Endothelial cell of umbilical vein (primary cell): ENCODE measurements around the gene HP1BP3. TPM values are rescaled to one million over a fixed set of nuclear protein-coding genes. Genes with fewer than 3 reads are reported as not detected.

Source experiments
- BruUV-seq: library from RNA; stranded (reverse); fragments of 400-500 nt; replicated peaks from 2 replicates; lab custom pipeline; 2021; lab: Mats Ljungman, UMichigan
- CTCF ChIA-PET: fragments of 300-600, 350-600 bp; sonication (Branson Sonifier 250); formaldehyde crosslinking; loops from one replicate; lab custom pipeline; 2021; ENCODE audit warnings: antibody characterized with exemption, inconsistent platforms; lab: Charles Lee
- POLR2A ChIA-PET: fragments of 300-600, 350-600 bp; sonication (Branson Sonifier 250); formaldehyde crosslinking; loops from one replicate; lab custom pipeline; 2021; ENCODE audit warnings: antibody characterized with exemption, inconsistent platforms; lab: Charles Lee
- DNase-seq: peaks from one replicate; pipeline ENCODE4 v3.0.0-alpha.2; 2011; ENCODE audit warnings: low read depth, low spot score
- FAIRE-seq: peaks from 2 replicates; lab custom pipeline; 2011; peaks lifted over from hg19 to GRCh38; lab: Jason Lieb, UNC
- H2AFZ ChIP-seq: 2 replicates; pipeline ENCODE4 v1.6.0; 2012; ENCODE audit warnings: low read depth, low read length, control low read depth, inconsistent platforms
- H3K27ac ChIP-seq: 2 replicates; pipeline ENCODE4 v1.5.1; 2011; ENCODE audit warnings: low read depth, mild to moderate bottlenecking, control low read depth, low read length, moderate library complexity; ENCODE audit not compliant: insufficient read depth
- H3K27me3 ChIP-seq, 2 experiments: 2 replicates each; pipeline versions ENCODE4 v1.6.0 to v1.6.1; 2011; ENCODE audit warnings: low read length in 2 of 2, mixed read lengths in 1 of 2; ENCODE audit not compliant: control insufficient read depth in 2 of 2, insufficient read depth in 2 of 2
- H3K36me3 ChIP-seq, 2 experiments: 2 replicates in 1 of 2; 3 replicates in 1 of 2; pipeline ENCODE4 v1.5.1; 2011; ENCODE audit warnings: low read length in 2 of 2, mild to moderate bottlenecking in 1 of 2, moderate library complexity in 1 of 2; ENCODE audit not compliant: control insufficient read depth in 2 of 2, insufficient read depth in 2 of 2; ENCODE audit errors: extremely low read depth in 1 of 2
- H3K4me1 ChIP-seq: 3 replicates; pipeline ENCODE4 v1.5.1; 2011; ENCODE audit warnings: mild to moderate bottlenecking, low read length; ENCODE audit not compliant: control insufficient read depth, insufficient read depth; ENCODE audit errors: extremely low read depth
- H3K4me2 ChIP-seq: 2 replicates; pipeline ENCODE4 v1.6.1; 2011; ENCODE audit warnings: low read length, control low read depth, mixed read lengths; ENCODE audit not compliant: insufficient read depth
- H3K4me3 ChIP-seq, 3 experiments: fragments of 200-600 bp in 1 of 3; sonication (generic), shearing (Covaris generic) in 1 of 3; replicated peaks in 1 of 3; 2 replicates each; pipeline ENCODE4 v1.5.1; 2011 to 2016; ENCODE audit warnings: control low read depth in 3 of 3, low read length in 3 of 3, mild to moderate bottlenecking in 2 of 3, inconsistent platforms in 1 of 3, low read depth in 1 of 3, moderate library complexity in 1 of 3; ENCODE audit not compliant: insufficient read depth in 1 of 3
- H3K79me2 ChIP-seq: 2 replicates; pipeline ENCODE4 v1.6.0; 2012; ENCODE audit warnings: low read length, inconsistent platforms; ENCODE audit not compliant: control insufficient read depth, insufficient read depth
- H3K9ac ChIP-seq: replicated peaks from 2 replicates; pipeline ENCODE3; 2011; ENCODE audit warnings: low read length, control low read depth; ENCODE audit not compliant: insufficient read depth; ENCODE audit errors: extremely low read depth
- H3K9me1 ChIP-seq: replicated peaks from 3 replicates; pipeline ENCODE4 v1.6.0; 2011; ENCODE audit warnings: mild to moderate bottlenecking, low read length; ENCODE audit not compliant: control insufficient read depth, insufficient read depth; ENCODE audit errors: extremely low read depth
- H3K9me3 ChIP-seq: replicated peaks from 2 replicates; pipeline ENCODE4 v1.5.1; 2012; ENCODE audit warnings: low read length, inconsistent platforms; ENCODE audit not compliant: control insufficient read depth, insufficient read depth
- H4K20me1 ChIP-seq: replicated peaks from 2 replicates; pipeline ENCODE3; 2011; ENCODE audit warnings: mild to moderate bottlenecking, low read length; ENCODE audit not compliant: control insufficient read depth, insufficient read depth; ENCODE audit errors: extremely low read depth
- CTCF ChIP-seq, 2 donors: IDR thresholded peaks; 1 replicate in 1 of 2; 2 replicates in 1 of 2; pipeline ENCODE4 v1.5.1; 2011; ENCODE audit warnings: low read length in 2 of 2, mild to moderate bottlenecking in 2 of 2, moderate library complexity in 2 of 2, control low read depth in 1 of 2, inconsistent platforms in 1 of 2, low read depth in 1 of 2; ENCODE audit not compliant: insufficient read depth in 1 of 2; ENCODE audit errors: extremely low read depth in 1 of 2
- EZH2 ChIP-seq: IDR thresholded peaks from 2 replicates; pipeline ENCODE4 v1.6.1; 2012; ENCODE audit warnings: borderline replicate concordance, low read depth, mild to moderate bottlenecking, moderate library complexity, low read length, inconsistent platforms; ENCODE audit not compliant: severe bottlenecking
- FOS ChIP-seq: IDR thresholded peaks from 2 replicates; pipeline ENCODE4 v1.6.1; 2011; ENCODE audit warnings: mild to moderate bottlenecking, low read length, moderate library complexity, borderline replicate concordance; ENCODE audit not compliant: insufficient read depth
- GATA2 ChIP-seq: IDR thresholded peaks from 2 replicates; pipeline ENCODE4 v1.7.0; 2011; ENCODE audit warnings: low read depth, mild to moderate bottlenecking, moderate library complexity, mixed read lengths, low read length; ENCODE audit not compliant: insufficient read length, insufficient read depth
- JUN ChIP-seq: IDR thresholded peaks from 2 replicates; pipeline ENCODE4 v1.6.1; 2011; ENCODE audit warnings: borderline replicate concordance, low read depth; ENCODE audit not compliant: insufficient read length, insufficient read depth
- MAX ChIP-seq: IDR thresholded peaks from 2 replicates; pipeline ENCODE4 v1.6.1; 2011; ENCODE audit not compliant: insufficient read depth, insufficient read length
- MYC ChIP-seq: IDR thresholded peaks from one replicate; pipeline ENCODE4 v1.6.1; 2011; ENCODE audit warnings: mild to moderate bottlenecking, low read depth, low read length
- POLR2A ChIP-seq: IDR thresholded peaks from 2 replicates; pipeline ENCODE4 v1.6.1; 2012; ENCODE audit warnings: low read depth, mild to moderate bottlenecking, control low read depth, low read length
- POLR2AphosphoS5 ChIP-seq: IDR thresholded peaks from 2 replicates; pipeline ENCODE4 v1.6.1; 2012; ENCODE audit warnings: low read depth, mild to moderate bottlenecking, control low read depth, low read length, moderate library complexity; ENCODE audit not compliant: insufficient read depth
- dilution Hi-C: fragments of 300-500 bp; cut with MboI; formaldehyde crosslinking; loops from one replicate; pipeline ENCODE4 v1.15.0; 2019; ENCODE audit warnings: low sequenced_read_pairs; ENCODE audit not compliant: extremely low pct_ligation_motif_present
- intact Hi-C: fragments of 100-400 bp; cut with micrococcal nuclease; formaldehyde crosslinking; loops from one replicate; pipeline ENCODE4 v1.10.0; 2022
- polyA plus RNA-seq, 4 experiments: library from polyadenylated mRNA; depleted of rRNA in 3 of 4; stranded (reverse) in 3 of 4; unstranded in 1 of 4; fragments of >200 nt; gene quantifications; 2 replicates each; pipeline versions ENCODE4 v1.2.1 to v1.2.3, GENCODE V29; 2011 to 2012; ENCODE audit warnings: missing spikeins in 1 of 4
- total RNA-seq: library from RNA; stranded (reverse); gene quantifications from 2 replicates; pipeline ENCODE4 v1.2.3, GENCODE V29; 2021

Gene HP1BP3
- total and polyA plus RNA-seq, 2 donors (not counting 3 experiments of a cell fraction or from before 2014, with no cell fraction given): 87.2 to 231 TPM

- Histone ChIP-seq H3K27ac (no peak overlapping the region), H3K4me1 (peaks cover 14% of the 10 kb centered on the region), H3K4me2 (no peak overlapping the region), H4K20me1 (no peaks in the 10 kb centered on the region), H3K9me1 (no peaks in the 10 kb centered on the region), H2AFZ (no peak overlapping the region), H3K9ac (no peak overlapping the region), H3K79me2 (no peaks in the 10 kb centered on the region), H3K9me3 (no peaks in the 10 kb centered on the region), H3K27me3 (peaks cover 7 to 16% of the 10 kb centered on the region in 2 experiments), H3K36me3 (no peaks in the 10 kb centered on the region), H3K4me3 (no peak overlapping the region)
- dilution Hi-C loops (no loop called here), intact Hi-C loops (no loop called here)
- DNase-seq (no peak), FAIRE-seq (no peak)
- ChIA-PET POLR2A (no interaction called here), CTCF (interaction anchor here (1.4 kb wide), 1 partner anchor 34 kb away, joined by 6 read pairs; no protein-coding TSS in a partner anchor)
- no TSS peak for BruUV-seq
- TF ChIP-seq POLR2A (no peak), GATA2 (no peak), FOS (no peak), CTCF (IDR thresholded peaks at IDR 0.05; ENCODE audit: extremely low read depth in 1 of 2, insufficient read depth in 1 of 2, low read depth in 1 of 2, low read length in 2 of 2) (no peak), EZH2 (no peak), POLR2AphosphoS5 (no peak), JUN (no peak), MYC (no peak), MAX (no peak)
Measured at GRCh38 chr1:20730690-20731056, 56.4 kb downstream of the HP1BP3 start.
